SU-DHL-6 (cell line): ENCODE data around the gene DLL1.

ENCODE experiments used
- H2AFZ ChIP-seq: fragments of 200-600 bp; sonication (generic); 2 replicates; pipeline ENCODE4 v1.6.1; 2014; ENCODE audit warnings: low read depth, mild to moderate bottlenecking, moderate library complexity, mixed read lengths, antibody characterized with exemption, low read length; ENCODE audit not compliant: severe bottlenecking
- H3F3A ChIP-seq: fragments of 200-600 bp; shearing (Covaris generic); 2 replicates; pipeline ENCODE4 v1.6.0; 2016; ENCODE audit warnings: antibody characterized with exemption, mild to moderate bottlenecking; ENCODE audit not compliant: insufficient read depth
- H3K27ac ChIP-seq: fragments of 200-600 bp; sonication (generic); 2 replicates; pipeline ENCODE4 v1.5.1; 2016; ENCODE audit warnings: low read depth, mild to moderate bottlenecking, low read length, moderate library complexity, mixed read lengths
- H3K27me3 ChIP-seq: fragments of 200-600 bp; sonication (generic), shearing (Covaris generic); 2 replicates; pipeline ENCODE4 v1.6.0; 2014; ENCODE audit warnings: mild to moderate bottlenecking, low read length
- H3K36me3 ChIP-seq: fragments of 200-600 bp; sonication (generic); 2 replicates; pipeline ENCODE4 v1.6.1; 2014; ENCODE audit warnings: mild to moderate bottlenecking, low read length, mixed read lengths
- H3K4me2 ChIP-seq: fragments of 300-600, 200-600 bp; shearing (Covaris generic), sonication (generic); 2 replicates; pipeline ENCODE4 v1.6.0; 2014; ENCODE audit warnings: low read length, low read depth, mild to moderate bottlenecking; ENCODE audit not compliant: poor library complexity, severe bottlenecking
- H3K4me3 ChIP-seq: fragments of 200-600 bp; sonication (generic); 2 replicates; pipeline ENCODE4 v1.5.1; 2014; ENCODE audit warnings: antibody characterized with exemption, low read length, mild to moderate bottlenecking, mixed read lengths; ENCODE audit not compliant: insufficient read depth, poor library complexity, severe bottlenecking
- H3K79me2 ChIP-seq: fragments of 200-600 bp; sonication (generic); 2 replicates; pipeline ENCODE4 v1.6.1; 2014; ENCODE audit warnings: mild to moderate bottlenecking, low read length, moderate library complexity; ENCODE audit not compliant: insufficient read depth
- H3K9ac ChIP-seq: fragments of 200-600 bp; sonication (generic); 2 replicates; pipeline ENCODE4 v1.7.0; 2014; ENCODE audit warnings: mild to moderate bottlenecking, low read length
- H3K9me2 ChIP-seq: fragments of 200-600 bp; sonication (generic); replicated peaks from 2 replicates; pipeline ENCODE4 v1.6.1; 2014; ENCODE audit warnings: low read length; ENCODE audit not compliant: insufficient read depth
- H3K9me3 ChIP-seq: fragments of 200-600 bp; sonication (generic); 2 replicates; pipeline ENCODE4 v1.6.1; 2014; ENCODE audit warnings: low read length, mixed read lengths; ENCODE audit not compliant: insufficient read depth
- H4K20me1 ChIP-seq: fragments of 200-600 bp; sonication (generic); 2 replicates; pipeline ENCODE4 v1.6.1; 2014; ENCODE audit warnings: low read depth, mild to moderate bottlenecking, antibody characterized with exemption, low read length, moderate library complexity, mixed read lengths
- EZH2phosphoT487 ChIP-seq: fragments of 200-600 bp; sonication (generic), shearing (Covaris generic); conservative IDR thresholded peaks from 2 replicates; pipeline ENCODE4 v1.6.1; 2018; ENCODE audit warnings: mild to moderate bottlenecking, antibody characterized with exemption, low read length, moderate library complexity, mixed read lengths
- TF ChIP-seq, protein P1 (sequence below): fragments of 200-600 bp; sonication (generic); IDR thresholded peaks from one replicate; pipeline ENCODE4 v1.5.1; 2017; ENCODE audit warnings: antibody characterized with exemption, mild to moderate bottlenecking, low read length, moderate library complexity; ENCODE audit not compliant: insufficient read depth, poor library complexity, severe bottlenecking

The DLL1 gene

GRCh38 chr6:170292407-170293158 is 1.7 kb upstream of the DLL1 start:
- Histone ChIP-seq H3K9me2 (no peaks in the 10 kb centered on the region), H3K79me2 (no peaks in the 10 kb centered on the region), H3K9ac (no peak overlapping the region), H4K20me1 (no peaks in the 10 kb centered on the region), H3K27me3 (no peaks in the 10 kb centered on the region), H3K36me3 (no peaks in the 10 kb centered on the region), H3K9me3 (no peaks in the 10 kb centered on the region), H3F3A (no peaks in the 10 kb centered on the region), H3K27ac (no peak overlapping the region), H3K4me2 (peak overlapping the region; percentile 73), H3K4me3 (no peak overlapping the region), H2AFZ (no peak overlapping the region)
- no peak for TF ChIP-seq EZH2phosphoT487
- TF ChIP-seq, protein P1, sequence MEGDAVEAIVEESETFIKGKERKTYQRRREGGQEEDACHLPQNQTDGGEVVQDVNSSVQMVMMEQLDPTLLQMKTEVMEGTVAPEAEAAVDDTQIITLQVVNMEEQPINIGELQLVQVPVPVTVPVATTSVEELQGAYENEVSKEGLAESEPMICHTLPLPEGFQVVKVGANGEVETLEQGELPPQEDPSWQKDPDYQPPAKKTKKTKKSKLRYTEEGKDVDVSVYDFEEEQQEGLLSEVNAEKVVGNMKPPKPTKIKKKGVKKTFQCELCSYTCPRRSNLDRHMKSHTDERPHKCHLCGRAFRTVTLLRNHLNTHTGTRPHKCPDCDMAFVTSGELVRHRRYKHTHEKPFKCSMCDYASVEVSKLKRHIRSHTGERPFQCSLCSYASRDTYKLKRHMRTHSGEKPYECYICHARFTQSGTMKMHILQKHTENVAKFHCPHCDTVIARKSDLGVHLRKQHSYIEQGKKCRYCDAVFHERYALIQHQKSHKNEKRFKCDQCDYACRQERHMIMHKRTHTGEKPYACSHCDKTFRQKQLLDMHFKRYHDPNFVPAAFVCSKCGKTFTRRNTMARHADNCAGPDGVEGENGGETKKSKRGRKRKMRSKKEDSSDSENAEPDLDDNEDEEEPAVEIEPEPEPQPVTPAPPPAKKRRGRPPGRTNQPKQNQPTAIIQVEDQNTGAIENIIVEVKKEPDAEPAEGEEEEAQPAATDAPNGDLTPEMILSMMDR: no peak

DNA sequence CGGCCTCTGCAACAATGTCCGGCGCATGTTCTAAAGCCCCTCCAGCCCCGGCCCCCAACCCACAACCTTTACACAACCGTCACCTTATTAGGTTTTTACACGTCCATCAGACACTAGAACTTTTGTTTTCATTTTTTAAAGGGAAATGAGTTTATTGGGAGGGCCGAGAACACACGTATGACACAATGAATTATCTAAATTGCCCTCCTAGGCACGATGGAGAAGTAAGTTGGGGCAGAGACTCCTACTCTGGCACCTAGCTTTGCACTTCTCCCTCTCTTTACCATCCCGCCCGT is 1.2 kb upstream of the DLL1 start:
- no peak for TF ChIP-seq EZH2phosphoT487
- TF ChIP-seq, protein P1: no peak
- Histone ChIP-seq H3K27me3 (no peaks in the 10 kb centered on the region), H3K27ac (no peak overlapping the region), H2AFZ (no peak overlapping the region), H3K9me3 (no peaks in the 10 kb centered on the region), H4K20me1 (no peaks in the 10 kb centered on the region), H3K9ac (no peak overlapping the region), H3K79me2 (no peaks in the 10 kb centered on the region), H3F3A (no peaks in the 10 kb centered on the region), H3K36me3 (no peaks in the 10 kb centered on the region), H3K4me2 (peak overlapping the region; percentile 73), H3K4me3 (no peak overlapping the region), H3K9me2 (no peaks in the 10 kb centered on the region)

DNA sequence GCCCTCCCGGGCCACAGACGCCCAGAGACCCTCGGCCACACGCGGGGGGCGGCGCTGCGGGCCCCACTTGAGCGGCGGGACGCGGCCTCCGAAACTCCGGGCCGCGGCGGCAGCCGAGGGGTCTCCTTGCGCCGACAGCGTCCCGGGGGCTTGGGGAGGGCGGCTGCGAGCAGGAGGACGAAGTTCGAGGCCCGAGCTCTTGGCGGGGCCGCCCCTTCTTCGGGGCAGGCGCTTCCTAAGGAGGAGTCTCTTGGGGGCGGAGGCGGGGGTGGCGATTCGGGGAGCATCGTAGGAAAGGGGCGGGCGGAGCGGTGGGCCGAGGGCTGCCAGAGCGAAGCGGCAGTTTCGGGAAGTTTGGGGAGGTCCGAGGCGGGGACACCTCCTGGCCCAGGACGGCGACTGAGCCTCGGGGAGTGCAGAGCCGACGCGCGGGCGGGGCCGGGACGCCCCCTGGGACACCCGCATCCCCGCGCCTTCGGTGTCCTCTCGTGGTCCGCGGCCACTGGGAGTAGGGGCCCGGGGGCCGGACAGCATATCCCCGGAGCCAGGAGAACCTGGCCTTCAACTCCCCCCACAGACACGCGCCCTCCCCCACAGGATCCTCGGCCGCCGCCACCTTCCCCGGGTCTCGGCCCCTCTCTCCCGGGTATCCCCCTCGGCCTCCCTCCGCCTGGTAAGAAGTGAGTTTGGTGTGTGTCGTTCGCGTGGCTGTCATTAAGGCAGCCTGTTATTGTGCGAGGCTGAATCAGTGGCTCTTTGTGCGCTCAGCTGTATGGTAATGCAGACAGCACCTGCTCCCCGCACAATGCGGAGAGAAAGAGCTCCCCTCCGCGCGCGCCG is 613 bp upstream of the DLL1 start:
- Histone ChIP-seq H3K9ac (peak overlapping the region; percentile 21; the same call in 1 of the 2 replicates), H3K9me2 (no peaks in the 10 kb centered on the region), H3K4me2 (peak overlapping the region; percentile 73), H3K79me2 (no peaks in the 10 kb centered on the region), H3K27ac (no peak overlapping the region), H3K27me3 (no peaks in the 10 kb centered on the region), H2AFZ (peak overlapping the region; percentile 71), H3K9me3 (no peaks in the 10 kb centered on the region), H3F3A (no peaks in the 10 kb centered on the region), H4K20me1 (no peaks in the 10 kb centered on the region), H3K4me3 (peak overlapping the region; percentile 50), H3K36me3 (no peaks in the 10 kb centered on the region)
- TF ChIP-seq, protein P1: no peak
- no peak for TF ChIP-seq EZH2phosphoT487
